ENCODE data around the gene KCNN4.

KCNN4 gene

GRCh38 chr19:43798026-43798545, 17.3 kb upstream of the KCNN4 start:
- Histone ChIP-seq H3K4me3 (ENCODE audit: insufficient read length, low read depth) (peak overlapping the region; percentile 60), H3K4me1 (ENCODE audit: insufficient read depth, insufficient read length) (peaks cover 3% of the 10 kb centered on the region), H3K9ac (ENCODE audit: insufficient read length, low read depth) (peak overlapping the region; percentile 54), H3K27me3 (ENCODE audit: insufficient read depth, insufficient read length) (peaks cover 37% of the 10 kb centered on the region), H3K9me3 (ENCODE audit: insufficient read depth, low read length) (no peaks in the 10 kb centered on the region; the same call in 1 of the 2 replicates), H3K36me3 (ENCODE audit: insufficient read depth, insufficient read length, low read length) (no peaks in the 10 kb centered on the region)
- DNase-seq (ENCODE audit: low read depth, low spot score) = no peak
- TF ChIP-seq ZNF274 (IDR thresholded peaks at IDR 0.05; ENCODE audit: low read depth, low read length) (no peak), YY1 (IDR thresholded peaks at IDR 0.05; ENCODE audit: insufficient read depth, insufficient read length) (no peak), SUZ12 (IDR thresholded peaks at IDR 0.05; ENCODE audit: extremely low read depth, insufficient read depth, insufficient read length) (no peak)

- no peak overlapping the region for H3K9ac ChIP-seq (ENCODE audit: insufficient read length, low read depth)
- peaks cover 37% of the 10 kb centered on the region for H3K27me3 ChIP-seq (ENCODE audit: insufficient read depth, insufficient read length)
- H3K4me1 ChIP-seq (ENCODE audit: insufficient read depth, insufficient read length) = peaks cover 3% of the 10 kb centered on the region
- DNase-seq (ENCODE audit: low read depth, low spot score) = no peak
- TF ChIP-seq ZNF274 (IDR thresholded peaks at IDR 0.05; ENCODE audit: low read depth, low read length) (no peak), SUZ12 (IDR thresholded peaks at IDR 0.05; ENCODE audit: extremely low read depth, insufficient read depth, insufficient read length) (no peak), YY1 (IDR thresholded peaks at IDR 0.05; ENCODE audit: insufficient read depth, insufficient read length) (no peak)
- no peaks in the 10 kb centered on the region for H3K36me3 ChIP-seq (ENCODE audit: insufficient read depth, insufficient read length, low read length)
- no peak overlapping the region for H3K4me3 ChIP-seq (ENCODE audit: insufficient read length, low read depth)
- H3K9me3 ChIP-seq (ENCODE audit: insufficient read depth, low read length) = no peaks in the 10 kb centered on the region; the same call in 1 of the 2 replicates
These were observed 16.8 kb upstream of the KCNN4 start for GRCh38 chr19:43797556-43797955.

GRCh38 chr19:43797118-43797517, 16.3 kb upstream of the KCNN4 start:
- no peak for TF ChIP-seq SUZ12 (IDR thresholded peaks at IDR 0.05; ENCODE audit: extremely low read depth, insufficient read depth, insufficient read length)
- TF ChIP-seq YY1 (IDR thresholded peaks at IDR 0.05; ENCODE audit: insufficient read depth, insufficient read length) = no peak
- TF ChIP-seq ZNF274 (IDR thresholded peaks at IDR 0.05; ENCODE audit: low read depth, low read length) = no peak
- DNase-seq (ENCODE audit: low read depth, low spot score) = no peak
- no peak overlapping the region for H3K9ac ChIP-seq (ENCODE audit: insufficient read length, low read depth)
- H3K36me3 ChIP-seq (ENCODE audit: insufficient read depth, insufficient read length, low read length) = no peaks in the 10 kb centered on the region
- H3K9me3 ChIP-seq (ENCODE audit: insufficient read depth, low read length) = no peaks in the 10 kb centered on the region; the same call in 1 of the 2 replicates
- no peak overlapping the region for H3K4me3 ChIP-seq (ENCODE audit: insufficient read length, low read depth)
- H3K27me3 ChIP-seq (ENCODE audit: insufficient read depth, insufficient read length) = peaks cover 37% of the 10 kb centered on the region
- H3K4me1 ChIP-seq (ENCODE audit: insufficient read depth, insufficient read length) = peaks cover 3% of the 10 kb centered on the region

GRCh38 chr19:43790587-43790986, 9.8 kb upstream of the KCNN4 start:
- no peak overlapping the region for H3K9ac ChIP-seq (ENCODE audit: insufficient read length, low read depth)
- TF ChIP-seq YY1 (IDR thresholded peaks at IDR 0.05; ENCODE audit: insufficient read depth, insufficient read length) = no peak
- TF ChIP-seq ZNF274 (IDR thresholded peaks at IDR 0.05; ENCODE audit: low read depth, low read length) = no peak
- no peak for TF ChIP-seq SUZ12 (IDR thresholded peaks at IDR 0.05; ENCODE audit: extremely low read depth, insufficient read depth, insufficient read length)
- H3K27me3 ChIP-seq (ENCODE audit: insufficient read depth, insufficient read length) = peaks cover 2% of the 10 kb centered on the region
- no peaks in the 10 kb centered on the region for H3K9me3 ChIP-seq (ENCODE audit: insufficient read depth, low read length)
- H3K36me3 ChIP-seq (ENCODE audit: insufficient read depth, insufficient read length, low read length) = no peaks in the 10 kb centered on the region
- no peaks in the 10 kb centered on the region for H3K4me1 ChIP-seq (ENCODE audit: insufficient read depth, insufficient read length)
- no peak for DNase-seq (ENCODE audit: low read depth, low spot score)
- H3K4me3 ChIP-seq (ENCODE audit: insufficient read length, low read depth) = no peak overlapping the region

GRCh38 chr19:43789029-43789428, 8.3 kb upstream of the KCNN4 start:
- TF ChIP-seq SUZ12 (IDR thresholded peaks at IDR 0.05; ENCODE audit: extremely low read depth, insufficient read depth, insufficient read length) (no peak), ZNF274 (IDR thresholded peaks at IDR 0.05; ENCODE audit: low read depth, low read length) (no peak), YY1 (IDR thresholded peaks at IDR 0.05; ENCODE audit: insufficient read depth, insufficient read length) (no peak)
- no peak for DNase-seq (ENCODE audit: low read depth, low spot score)
- no peak overlapping the region for H3K4me3 ChIP-seq (ENCODE audit: insufficient read length, low read depth)

GRCh38 chr19:43786665-43787064, 5.9 kb upstream of the KCNN4 start:
- Histone ChIP-seq H3K9me3 (ENCODE audit: insufficient read depth, low read length) (no peaks in the 10 kb centered on the region), H3K36me3 (ENCODE audit: insufficient read depth, insufficient read length, low read length) (no peaks in the 10 kb centered on the region), H3K4me1 (ENCODE audit: insufficient read depth, insufficient read length) (peaks cover 2% of the 10 kb centered on the region), H3K27me3 (ENCODE audit: insufficient read depth, insufficient read length) (no peaks in the 10 kb centered on the region), H3K4me3 (ENCODE audit: insufficient read length, low read depth) (no peak overlapping the region), H3K9ac (ENCODE audit: insufficient read length, low read depth) (no peak overlapping the region)
- DNase-seq (ENCODE audit: low read depth, low spot score) = no peak
- TF ChIP-seq ZNF274 (IDR thresholded peaks at IDR 0.05; ENCODE audit: low read depth, low read length) = no peak
- TF ChIP-seq YY1 (IDR thresholded peaks at IDR 0.05; ENCODE audit: insufficient read depth, insufficient read length) = no peak
- no peak for TF ChIP-seq SUZ12 (IDR thresholded peaks at IDR 0.05; ENCODE audit: extremely low read depth, insufficient read depth, insufficient read length)

More at GRCh38 chr19:43789029-43789428, 8.3 kb upstream of the KCNN4 start:
- Histone ChIP-seq H3K27me3 (ENCODE audit: insufficient read depth, insufficient read length) (no peaks in the 10 kb centered on the region), H3K9me3 (ENCODE audit: insufficient read depth, low read length) (no peaks in the 10 kb centered on the region), H3K4me1 (ENCODE audit: insufficient read depth, insufficient read length) (peaks cover 2% of the 10 kb centered on the region), H3K9ac (ENCODE audit: insufficient read length, low read depth) (no peak overlapping the region), H3K36me3 (ENCODE audit: insufficient read depth, insufficient read length, low read length) (no peaks in the 10 kb centered on the region)

- no peak for DNase-seq (ENCODE audit: low read depth, low spot score)
- TF ChIP-seq SUZ12 (IDR thresholded peaks at IDR 0.05; ENCODE audit: extremely low read depth, insufficient read depth, insufficient read length) (no peak), YY1 (IDR thresholded peaks at IDR 0.05; ENCODE audit: insufficient read depth, insufficient read length) (no peak), ZNF274 (IDR thresholded peaks at IDR 0.05; ENCODE audit: low read depth, low read length) (no peak)
- no peak overlapping the region for H3K4me3 ChIP-seq (ENCODE audit: insufficient read length, low read depth)
- peaks cover 5% of the 10 kb centered on the region for H3K4me1 ChIP-seq (ENCODE audit: insufficient read depth, insufficient read length)
- H3K27me3 ChIP-seq (ENCODE audit: insufficient read depth, insufficient read length) = no peaks in the 10 kb centered on the region
- no peaks in the 10 kb centered on the region for H3K36me3 ChIP-seq (ENCODE audit: insufficient read depth, insufficient read length, low read length)
- H3K9ac ChIP-seq (ENCODE audit: insufficient read length, low read depth) = no peak overlapping the region
- no peaks in the 10 kb centered on the region for H3K9me3 ChIP-seq (ENCODE audit: insufficient read depth, low read length)
These were observed 4.4 kb upstream of the KCNN4 start for GRCh38 chr19:43784981-43785808.
